Endothelial cell of umbilical vein (primary cell): ENCODE measurements around the gene PAPPA2. TPM values are rescaled to one million over a fixed set of nuclear protein-coding genes. Genes with fewer than 3 reads are reported as not detected.

Source experiments
- BruUV-seq: library from RNA; stranded (reverse); fragments of 400-500 nt; replicated peaks from 2 replicates; lab custom pipeline; 2021; lab: Mats Ljungman, UMichigan
- CTCF ChIA-PET: fragments of 300-600, 350-600 bp; sonication (Branson Sonifier 250); formaldehyde crosslinking; loops from one replicate; lab custom pipeline; 2021; ENCODE audit warnings: antibody characterized with exemption, inconsistent platforms; lab: Charles Lee
- POLR2A ChIA-PET: fragments of 300-600, 350-600 bp; sonication (Branson Sonifier 250); formaldehyde crosslinking; loops from one replicate; lab custom pipeline; 2021; ENCODE audit warnings: antibody characterized with exemption, inconsistent platforms; lab: Charles Lee
- DNase-seq: peaks from one replicate; pipeline ENCODE4 v3.0.0-alpha.2; 2011; ENCODE audit warnings: low read depth, low spot score
- FAIRE-seq: peaks from 2 replicates; lab custom pipeline; 2011; peaks lifted over from hg19 to GRCh38; lab: Jason Lieb, UNC
- H2AFZ ChIP-seq: 2 replicates; pipeline ENCODE4 v1.6.0; 2012; ENCODE audit warnings: low read depth, low read length, control low read depth, inconsistent platforms
- H3K27ac ChIP-seq: 2 replicates; pipeline ENCODE4 v1.5.1; 2011; ENCODE audit warnings: low read depth, mild to moderate bottlenecking, control low read depth, low read length, moderate library complexity; ENCODE audit not compliant: insufficient read depth
- H3K27me3 ChIP-seq, 2 experiments: 2 replicates each; pipeline versions ENCODE4 v1.6.0 to v1.6.1; 2011; ENCODE audit warnings: low read length in 2 of 2, mixed read lengths in 1 of 2; ENCODE audit not compliant: control insufficient read depth in 2 of 2, insufficient read depth in 2 of 2
- H3K36me3 ChIP-seq, 2 experiments: 2 replicates in 1 of 2; 3 replicates in 1 of 2; pipeline ENCODE4 v1.5.1; 2011; ENCODE audit warnings: low read length in 2 of 2, mild to moderate bottlenecking in 1 of 2, moderate library complexity in 1 of 2; ENCODE audit not compliant: control insufficient read depth in 2 of 2, insufficient read depth in 2 of 2; ENCODE audit errors: extremely low read depth in 1 of 2
- H3K4me1 ChIP-seq: 3 replicates; pipeline ENCODE4 v1.5.1; 2011; ENCODE audit warnings: mild to moderate bottlenecking, low read length; ENCODE audit not compliant: control insufficient read depth, insufficient read depth; ENCODE audit errors: extremely low read depth
- H3K4me2 ChIP-seq: 2 replicates; pipeline ENCODE4 v1.6.1; 2011; ENCODE audit warnings: low read length, control low read depth, mixed read lengths; ENCODE audit not compliant: insufficient read depth
- H3K4me3 ChIP-seq, 3 experiments: fragments of 200-600 bp in 1 of 3; sonication (generic), shearing (Covaris generic) in 1 of 3; replicated peaks in 1 of 3; 2 replicates each; pipeline ENCODE4 v1.5.1; 2011 to 2016; ENCODE audit warnings: control low read depth in 3 of 3, low read length in 3 of 3, mild to moderate bottlenecking in 2 of 3, inconsistent platforms in 1 of 3, low read depth in 1 of 3, moderate library complexity in 1 of 3; ENCODE audit not compliant: insufficient read depth in 1 of 3
- H3K79me2 ChIP-seq: 2 replicates; pipeline ENCODE4 v1.6.0; 2012; ENCODE audit warnings: low read length, inconsistent platforms; ENCODE audit not compliant: control insufficient read depth, insufficient read depth
- H3K9ac ChIP-seq: replicated peaks from 2 replicates; pipeline ENCODE3; 2011; ENCODE audit warnings: low read length, control low read depth; ENCODE audit not compliant: insufficient read depth; ENCODE audit errors: extremely low read depth
- H3K9me1 ChIP-seq: replicated peaks from 3 replicates; pipeline ENCODE4 v1.6.0; 2011; ENCODE audit warnings: mild to moderate bottlenecking, low read length; ENCODE audit not compliant: control insufficient read depth, insufficient read depth; ENCODE audit errors: extremely low read depth
- H3K9me3 ChIP-seq: replicated peaks from 2 replicates; pipeline ENCODE4 v1.5.1; 2012; ENCODE audit warnings: low read length, inconsistent platforms; ENCODE audit not compliant: control insufficient read depth, insufficient read depth
- H4K20me1 ChIP-seq: replicated peaks from 2 replicates; pipeline ENCODE3; 2011; ENCODE audit warnings: mild to moderate bottlenecking, low read length; ENCODE audit not compliant: control insufficient read depth, insufficient read depth; ENCODE audit errors: extremely low read depth
- EZH2 ChIP-seq: IDR thresholded peaks from 2 replicates; pipeline ENCODE4 v1.6.1; 2012; ENCODE audit warnings: borderline replicate concordance, low read depth, mild to moderate bottlenecking, moderate library complexity, low read length, inconsistent platforms; ENCODE audit not compliant: severe bottlenecking
- FOS ChIP-seq: IDR thresholded peaks from 2 replicates; pipeline ENCODE4 v1.6.1; 2011; ENCODE audit warnings: mild to moderate bottlenecking, low read length, moderate library complexity, borderline replicate concordance; ENCODE audit not compliant: insufficient read depth
- GATA2 ChIP-seq: IDR thresholded peaks from 2 replicates; pipeline ENCODE4 v1.7.0; 2011; ENCODE audit warnings: low read depth, mild to moderate bottlenecking, moderate library complexity, mixed read lengths, low read length; ENCODE audit not compliant: insufficient read length, insufficient read depth
- JUN ChIP-seq: IDR thresholded peaks from 2 replicates; pipeline ENCODE4 v1.6.1; 2011; ENCODE audit warnings: borderline replicate concordance, low read depth; ENCODE audit not compliant: insufficient read length, insufficient read depth
- MYC ChIP-seq: IDR thresholded peaks from one replicate; pipeline ENCODE4 v1.6.1; 2011; ENCODE audit warnings: mild to moderate bottlenecking, low read depth, low read length
- POLR2A ChIP-seq: IDR thresholded peaks from 2 replicates; pipeline ENCODE4 v1.6.1; 2012; ENCODE audit warnings: low read depth, mild to moderate bottlenecking, control low read depth, low read length
- POLR2AphosphoS5 ChIP-seq: IDR thresholded peaks from 2 replicates; pipeline ENCODE4 v1.6.1; 2012; ENCODE audit warnings: low read depth, mild to moderate bottlenecking, control low read depth, low read length, moderate library complexity; ENCODE audit not compliant: insufficient read depth
- dilution Hi-C: fragments of 300-500 bp; cut with MboI; formaldehyde crosslinking; loops from one replicate; pipeline ENCODE4 v1.15.0; 2019; ENCODE audit warnings: low sequenced_read_pairs; ENCODE audit not compliant: extremely low pct_ligation_motif_present
- intact Hi-C: fragments of 100-400 bp; cut with micrococcal nuclease; formaldehyde crosslinking; loops from one replicate; pipeline ENCODE4 v1.10.0; 2022
- polyA plus RNA-seq, 4 experiments: library from polyadenylated mRNA; depleted of rRNA in 3 of 4; stranded (reverse) in 3 of 4; unstranded in 1 of 4; fragments of >200 nt; gene quantifications; 2 replicates each; pipeline versions ENCODE4 v1.2.1 to v1.2.3, GENCODE V29; 2011 to 2012; ENCODE audit warnings: missing spikeins in 1 of 4
- total RNA-seq: library from RNA; stranded (reverse); gene quantifications from 2 replicates; pipeline ENCODE4 v1.2.3, GENCODE V29; 2021
- TF ChIP-seq, protein P1 (sequence below): IDR thresholded peaks from 2 replicates; pipeline ENCODE4 v1.6.1; 2011; ENCODE audit not compliant: insufficient read depth, insufficient read length
- TF ChIP-seq, protein P2 (sequence below), 2 donors: IDR thresholded peaks; 1 replicate in 1 of 2; 2 replicates in 1 of 2; pipeline ENCODE4 v1.5.1; 2011; ENCODE audit warnings: low read length in 2 of 2, mild to moderate bottlenecking in 2 of 2, moderate library complexity in 2 of 2, control low read depth in 1 of 2, inconsistent platforms in 1 of 2, low read depth in 1 of 2; ENCODE audit not compliant: insufficient read depth in 1 of 2; ENCODE audit errors: extremely low read depth in 1 of 2

Gene PAPPA2
- total and polyA plus RNA-seq, 2 donors (not counting 3 experiments of a cell fraction or from before 2014, with no cell fraction given): not detected

- ChIA-PET CTCF (no interaction called here), POLR2A (no interaction called here)
- BruUV-seq: no TSS peak
- Histone ChIP-seq H3K9me1 (no peaks in the 10 kb centered on the region), H3K27me3 (no peaks in the 10 kb centered on the region), H3K9me3 (peaks cover 5% of the 10 kb centered on the region), H3K4me1 (no peaks in the 10 kb centered on the region), H3K27ac (no peak overlapping the region), H3K36me3 (no peaks in the 10 kb centered on the region), H2AFZ (no peak overlapping the region), H3K4me3 (no peak overlapping the region), H3K9ac (no peak overlapping the region), H4K20me1 (no peaks in the 10 kb centered on the region), H3K4me2 (no peak overlapping the region), H3K79me2 (no peaks in the 10 kb centered on the region)
- TF ChIP-seq POLR2AphosphoS5 (no peak), GATA2 (no peak), JUN (no peak), MYC (no peak)
- TF ChIP-seq, protein P1, sequence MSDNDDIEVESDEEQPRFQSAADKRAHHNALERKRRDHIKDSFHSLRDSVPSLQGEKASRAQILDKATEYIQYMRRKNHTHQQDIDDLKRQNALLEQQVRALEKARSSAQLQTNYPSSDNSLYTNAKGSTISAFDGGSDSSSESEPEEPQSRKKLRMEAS: no peak
- no peak for DNase-seq
- FAIRE-seq: no peak
- intact Hi-C loops: no loop called here
- dilution Hi-C loops: no loop called here
Measured at GRCh38 chr1:176790786-176791185, 327.8 kb downstream of the PAPPA2 start.

GRCh38 chr1:176791906-176792305, 328.9 kb downstream of the PAPPA2 start:
- FAIRE-seq (no peak), DNase-seq (no peak)
- Histone ChIP-seq H3K27ac (no peak overlapping the region), H3K79me2 (no peaks in the 10 kb centered on the region), H3K9ac (no peak overlapping the region), H3K9me1 (no peaks in the 10 kb centered on the region), H3K4me2 (no peak overlapping the region), H3K27me3 (no peaks in the 10 kb centered on the region), H3K9me3 (peaks cover 5% of the 10 kb centered on the region), H2AFZ (no peak overlapping the region), H4K20me1 (no peaks in the 10 kb centered on the region), H3K4me3 (no peak overlapping the region), H3K4me1 (no peaks in the 10 kb centered on the region), H3K36me3 (no peaks in the 10 kb centered on the region)
- intact Hi-C loops: no loop called here
- dilution Hi-C loops: no loop called here
- BruUV-seq: no TSS peak
- CTCF ChIA-PET: no interaction called here
- TF ChIP-seq EZH2 (no peak), JUN (no peak), POLR2A (no peak), MYC (no peak), FOS (no peak), GATA2 (no peak), POLR2AphosphoS5 (no peak)
- TF ChIP-seq, protein P1: no peak
- TF ChIP-seq, protein P2, sequence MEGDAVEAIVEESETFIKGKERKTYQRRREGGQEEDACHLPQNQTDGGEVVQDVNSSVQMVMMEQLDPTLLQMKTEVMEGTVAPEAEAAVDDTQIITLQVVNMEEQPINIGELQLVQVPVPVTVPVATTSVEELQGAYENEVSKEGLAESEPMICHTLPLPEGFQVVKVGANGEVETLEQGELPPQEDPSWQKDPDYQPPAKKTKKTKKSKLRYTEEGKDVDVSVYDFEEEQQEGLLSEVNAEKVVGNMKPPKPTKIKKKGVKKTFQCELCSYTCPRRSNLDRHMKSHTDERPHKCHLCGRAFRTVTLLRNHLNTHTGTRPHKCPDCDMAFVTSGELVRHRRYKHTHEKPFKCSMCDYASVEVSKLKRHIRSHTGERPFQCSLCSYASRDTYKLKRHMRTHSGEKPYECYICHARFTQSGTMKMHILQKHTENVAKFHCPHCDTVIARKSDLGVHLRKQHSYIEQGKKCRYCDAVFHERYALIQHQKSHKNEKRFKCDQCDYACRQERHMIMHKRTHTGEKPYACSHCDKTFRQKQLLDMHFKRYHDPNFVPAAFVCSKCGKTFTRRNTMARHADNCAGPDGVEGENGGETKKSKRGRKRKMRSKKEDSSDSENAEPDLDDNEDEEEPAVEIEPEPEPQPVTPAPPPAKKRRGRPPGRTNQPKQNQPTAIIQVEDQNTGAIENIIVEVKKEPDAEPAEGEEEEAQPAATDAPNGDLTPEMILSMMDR (IDR thresholded peaks at IDR 0.05; ENCODE audit: extremely low read depth in 1 of 2, insufficient read depth in 1 of 2, low read depth in 1 of 2, low read length in 2 of 2): no peak
- POLR2A ChIA-PET: no interaction called here
